GM23248 (cell line): ENCODE results near the gene TXLNB. TPM values are rescaled to one million over a fixed set of nuclear protein-coding genes. Genes with fewer than 3 reads are reported as not detected.

Experiments used
- DNase-seq: peaks from one replicate; pipeline ENCODE4 v3.0.0-alpha.2; 2015
- H2AFZ ChIP-seq: fragments of 200-600 bp; sonication (generic); 2 replicates; pipeline ENCODE4 v1.6.1; 2016; ENCODE audit warnings: antibody characterized with exemption
- H3F3A ChIP-seq: fragments of 200-600 bp; sonication (generic); 2 replicates; pipeline ENCODE4 v1.6.1; 2016; ENCODE audit warnings: mild to moderate bottlenecking, antibody characterized with exemption, mixed run types; ENCODE audit not compliant: insufficient read depth
- H3K27ac ChIP-seq: fragments of 200-600 bp; sonication (generic); 2 replicates; pipeline ENCODE4 v1.5.1; 2016; ENCODE audit warnings: mild to moderate bottlenecking
- H3K27me3 ChIP-seq: fragments of 200-600 bp; sonication (generic); replicated peaks from 2 replicates; pipeline ENCODE4 v1.6.1; 2016; ENCODE audit warnings: mild to moderate bottlenecking; ENCODE audit not compliant: insufficient read depth
- H3K36me3 ChIP-seq: fragments of 200-600 bp; sonication (generic); 2 replicates; pipeline ENCODE4 v1.6.1; 2016; ENCODE audit warnings: low read depth, mild to moderate bottlenecking
- H3K4me1 ChIP-seq: fragments of 200-600 bp; sonication (generic); 2 replicates; pipeline ENCODE4 v1.6.1; 2016; ENCODE audit warnings: mild to moderate bottlenecking; ENCODE audit not compliant: insufficient read depth
- H3K4me2 ChIP-seq: fragments of 200-600 bp; sonication (generic); one replicate; pipeline ENCODE4 v1.6.1; 2016; ENCODE audit warnings: mild to moderate bottlenecking; ENCODE audit not compliant: unreplicated experiment
- H3K4me3 ChIP-seq: fragments of 200-600 bp; sonication (generic); 2 replicates; pipeline ENCODE4 v1.5.1; 2016; ENCODE audit warnings: mild to moderate bottlenecking
- H3K79me2 ChIP-seq: fragments of 200-600 bp; sonication (generic); 2 replicates; pipeline ENCODE4 v1.6.1; 2016; ENCODE audit warnings: mild to moderate bottlenecking; ENCODE audit not compliant: insufficient read depth
- H3K9ac ChIP-seq: fragments of 200-600 bp; sonication (generic); 2 replicates; pipeline ENCODE4 v1.6.1; 2016; ENCODE audit warnings: mild to moderate bottlenecking
- H3K9me2 ChIP-seq: fragments of 200-600 bp; sonication (generic); 2 replicates; pipeline ENCODE4 v1.6.1; 2016; ENCODE audit warnings: mixed run types, mild to moderate bottlenecking, moderate library complexity; ENCODE audit not compliant: insufficient read depth
- H3K9me3 ChIP-seq: fragments of 200-600 bp; sonication (generic); one replicate; pipeline ENCODE4 v1.6.1; 2017; ENCODE audit warnings: low read depth
- H4K20me1 ChIP-seq: fragments of 200-600 bp; sonication (generic); 2 replicates; pipeline ENCODE4 v1.6.0; 2016; ENCODE audit not compliant: insufficient read depth
- EZH2 ChIP-seq: fragments of 200-600 bp; sonication (generic); IDR thresholded peaks from 2 replicates; pipeline ENCODE4 v1.6.1; 2018; ENCODE audit warnings: antibody characterized with exemption, mild to moderate bottlenecking; ENCODE audit not compliant: insufficient read depth, poor library complexity, severe bottlenecking
- EZH2phosphoT487 ChIP-seq: fragments of 200-600 bp; sonication (generic); IDR thresholded peaks from 2 replicates; pipeline ENCODE4 v1.6.1; 2018; ENCODE audit warnings: antibody characterized with exemption, moderate library complexity, mild to moderate bottlenecking, low read depth; ENCODE audit not compliant: insufficient read depth
- WGBS, 2 experiments: methylation state at CpG; one replicate each; pipeline ENCODE4 v1.1.6; 2015 to 2017; ENCODE audit warnings: low lambda C conversion rate in 2 of 2, low coverage in 1 of 2; ENCODE audit errors: missing lambda C conversion rate in 2 of 2; 5-methylcytosine and 5-hydroxymethylcytosine counted together
- in situ Hi-C: fragments of 300-500 bp; cut with MboI; formaldehyde crosslinking; loops from 2 replicates; pipeline ENCODE4 v1.15.0; 2020
- polyA plus RNA-seq: library from polyadenylated mRNA; unstranded; fragments of >200 nt; fragmentation: Nextera tagmentation; extraction: Ambion mirVana; gene quantifications from 2 replicates; pipeline ENCODE4 v1.2.1, GENCODE V29; 2016
- total RNA-seq: library from RNA; depleted of rRNA; stranded (reverse); fragments of >200 nt; shearing (Covaris generic); gene quantifications from 2 replicates; pipeline ENCODE4 v1.2.3, GENCODE V29; 2014

TXLNB gene
- total and polyA plus RNA-seq, 2 experiments from 2014 or later, result 0.22 to 0.23 TPM

DNA sequence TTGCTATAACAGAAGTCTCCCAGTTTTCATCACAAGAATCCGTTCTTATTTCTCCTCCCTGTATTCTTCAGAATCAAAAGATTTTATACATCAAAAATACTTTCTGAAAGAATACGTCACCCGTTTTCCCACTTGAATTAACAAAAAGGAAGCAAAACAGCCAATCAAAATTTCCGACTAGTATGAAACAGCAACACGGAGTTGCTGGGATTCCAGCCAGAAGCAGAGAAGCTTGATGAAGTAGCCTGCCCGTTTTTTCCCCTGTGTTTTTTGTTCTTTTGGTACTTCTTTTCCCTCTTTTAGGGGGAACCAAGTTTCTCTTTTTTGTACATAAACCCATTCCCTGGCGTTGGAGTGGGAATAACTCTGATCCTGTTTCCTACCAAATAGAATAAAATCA, 14.6 kb downstream of the TXLNB start:
- no peak overlapping the region for H2AFZ ChIP-seq
- in situ Hi-C loops, result no loop called here
- no peaks in the 10 kb centered on the region for H3K79me2 ChIP-seq
- H3K4me1 ChIP-seq, result no peaks in the 10 kb centered on the region
- H3K4me3 ChIP-seq, result no peak overlapping the region
- no peak for DNase-seq
- no peak for TF ChIP-seq EZH2
- no peak for TF ChIP-seq EZH2phosphoT487
- no peak overlapping the region for H3K9ac ChIP-seq
- H3K27ac ChIP-seq, result no peak overlapping the region
- no peaks in the 10 kb centered on the region for H4K20me1 ChIP-seq
- no peaks in the 10 kb centered on the region for H3K9me3 ChIP-seq
- H3K36me3 ChIP-seq, result no peaks in the 10 kb centered on the region
- H3K9me2 ChIP-seq, result no peaks in the 10 kb centered on the region
- WGBS, 2 experiments, result 80 to 86% methylated on average over 7 of the region's 7 CpGs
- no peaks in the 10 kb centered on the region for H3K27me3 ChIP-seq
- H3F3A ChIP-seq, result no peaks in the 10 kb centered on the region
- H3K4me2 ChIP-seq, result no peak overlapping the region

DNA sequence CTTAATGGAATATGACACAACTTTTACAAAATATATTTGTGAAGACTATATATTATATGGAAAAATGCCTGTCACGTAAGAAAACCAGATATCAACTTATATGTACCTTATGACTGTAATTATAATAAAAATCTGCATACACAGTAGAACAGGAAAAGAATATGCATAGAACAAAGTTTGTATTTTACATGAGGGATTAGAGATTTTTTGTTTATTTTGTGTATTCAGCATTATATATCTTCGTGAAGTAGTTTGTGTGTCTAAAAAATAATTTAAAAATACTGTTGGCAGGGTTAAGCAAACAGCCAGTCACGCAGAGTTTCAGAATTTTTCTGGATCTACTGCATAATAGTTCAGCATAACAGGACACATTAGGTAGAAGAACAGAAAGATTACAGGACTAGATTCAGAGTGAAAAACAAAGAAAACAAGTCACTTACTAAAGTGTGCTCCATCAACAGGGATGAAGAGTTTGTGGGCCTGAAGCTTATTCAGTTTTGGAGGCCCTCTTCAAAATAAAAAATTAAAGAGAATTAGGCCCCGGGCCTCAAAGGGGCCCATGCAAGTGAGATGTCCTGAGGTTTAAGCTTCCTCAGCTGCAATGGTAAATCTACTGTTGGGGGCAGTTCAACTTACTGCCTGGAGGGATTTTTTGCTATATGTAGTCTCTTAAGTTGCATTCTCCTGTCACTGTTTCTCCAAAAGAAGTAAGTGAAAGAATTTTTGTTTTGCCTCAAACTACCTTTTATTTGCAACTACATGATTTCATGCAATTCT, 16.3 kb downstream of the TXLNB start:
- Histone ChIP-seq H3K36me3 (no peaks in the 10 kb centered on the region), H3K9me2 (no peaks in the 10 kb centered on the region), H3F3A (no peaks in the 10 kb centered on the region), H3K9me3 (no peaks in the 10 kb centered on the region), H4K20me1 (no peaks in the 10 kb centered on the region), H3K4me2 (no peak overlapping the region), H3K27ac (no peak overlapping the region), H3K79me2 (no peaks in the 10 kb centered on the region), H3K4me1 (no peaks in the 10 kb centered on the region), H3K4me3 (no peak overlapping the region), H3K27me3 (no peaks in the 10 kb centered on the region), H2AFZ (no peak overlapping the region), H3K9ac (no peak overlapping the region)
- in situ Hi-C loops, result no loop called here
- TF ChIP-seq EZH2phosphoT487 (no peak), EZH2 (no peak)
- DNase-seq, result no peak
- WGBS, 2 experiments, result 77% methylated on average over 4 of the region's 4 CpGs

DNA sequence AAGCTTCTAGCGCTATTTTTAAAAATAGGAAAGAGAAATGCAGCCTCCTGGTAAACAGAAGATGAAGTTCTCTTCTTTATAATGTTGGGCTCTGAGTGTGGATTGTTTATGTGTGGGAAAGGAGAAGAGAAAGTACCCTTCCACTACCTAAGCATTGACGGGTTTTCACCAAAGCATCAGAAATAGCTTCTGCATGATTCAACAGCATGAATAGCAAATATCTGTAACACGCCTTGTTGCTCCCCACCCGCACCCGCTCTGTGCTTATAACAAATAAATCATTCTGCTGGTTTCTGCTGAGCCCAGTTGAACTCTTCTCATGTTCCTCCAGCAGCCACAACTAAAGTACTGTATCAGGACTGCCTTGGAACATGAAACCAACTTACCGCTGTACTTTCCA, 20.7 kb downstream of the TXLNB start:
- no peaks in the 10 kb centered on the region for H3K9me3 ChIP-seq
- H3F3A ChIP-seq, result no peaks in the 10 kb centered on the region
- H3K27me3 ChIP-seq, result no peaks in the 10 kb centered on the region
- DNase-seq, result no peak
- no peak overlapping the region for H3K9ac ChIP-seq
- no peaks in the 10 kb centered on the region for H3K4me1 ChIP-seq
- no peak overlapping the region for H2AFZ ChIP-seq
- no peak overlapping the region for H3K27ac ChIP-seq
- TF ChIP-seq EZH2phosphoT487 (no peak), EZH2 (no peak)
- in situ Hi-C loops, result no loop called here
- no peak overlapping the region for H3K4me2 ChIP-seq
- H3K79me2 ChIP-seq, result no peaks in the 10 kb centered on the region
- no peak overlapping the region for H3K4me3 ChIP-seq
- H3K9me2 ChIP-seq, result no peaks in the 10 kb centered on the region
- no peaks in the 10 kb centered on the region for H4K20me1 ChIP-seq
- H3K36me3 ChIP-seq, result no peaks in the 10 kb centered on the region
- WGBS, 2 experiments, result 87 to 89% methylated on average over 6 of the region's 6 CpGs

DNA sequence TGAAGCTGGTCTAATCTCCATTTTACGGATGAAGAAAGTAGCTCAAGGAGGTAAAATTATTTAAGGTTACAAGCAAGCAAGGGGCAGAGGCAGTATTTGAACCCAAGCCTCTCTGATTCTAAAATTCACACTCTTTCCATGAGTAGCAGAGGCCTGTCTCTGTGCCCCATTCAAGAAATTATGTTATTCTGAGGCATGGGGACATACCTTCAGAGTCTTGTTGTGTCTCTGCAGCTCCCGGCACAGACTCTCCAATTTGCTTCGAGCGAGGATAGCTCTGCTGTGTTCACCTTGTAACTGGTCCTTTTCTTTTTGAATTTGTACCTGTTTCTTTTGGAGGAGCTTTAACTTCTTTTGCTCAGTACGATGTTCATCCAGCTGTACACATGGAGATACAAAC, 21.5 kb downstream of the TXLNB start:
- Histone ChIP-seq H3K4me2 (no peak overlapping the region), H3K79me2 (no peaks in the 10 kb centered on the region), H2AFZ (no peak overlapping the region), H3K4me1 (no peaks in the 10 kb centered on the region), H3K4me3 (no peak overlapping the region), H3K9me2 (no peaks in the 10 kb centered on the region), H3K9me3 (no peaks in the 10 kb centered on the region), H3K9ac (no peak overlapping the region), H3K27me3 (no peaks in the 10 kb centered on the region), H3K36me3 (no peaks in the 10 kb centered on the region), H3F3A (no peaks in the 10 kb centered on the region), H4K20me1 (no peaks in the 10 kb centered on the region), H3K27ac (no peak overlapping the region)
- 87 to 96% methylated on average over 5 of the region's 5 CpGs for WGBS, 2 experiments
- in situ Hi-C loops, result no loop called here
- TF ChIP-seq EZH2, result no peak
- no peak for TF ChIP-seq EZH2phosphoT487
- no peak for DNase-seq
